IMR-90 (cell line): ENCODE measurements around the gene KLF11. TPM values are rescaled to one million over a fixed set of nuclear protein-coding genes. Genes with fewer than 3 reads are reported as not detected.

ENCODE experiments used
- ATAC-seq: fragments of 200-7000 bp; cut with Tn5 transposase; 2 replicates; pipeline ENCODE4 v1.9.1; 2020; ENCODE audit warnings: low read depth, mild to moderate bottlenecking, moderate library complexity
- BruUV-seq: library from RNA; stranded (reverse); fragments of 400-500 nt; replicated peaks from 2 replicates; lab custom pipeline; 2021; lab: Mats Ljungman, UMichigan
- CTCF ChIA-PET: fragments of 300-600 bp; formaldehyde crosslinking; extraction: SDS; loops from one replicate; lab custom pipeline; 2021; ENCODE audit warnings: antibody characterized with exemption; lab: Yijun Ruan, JAX
- POLR2A ChIA-PET: fragments of 300-600 bp; sonication (Branson Sonifier 250); formaldehyde crosslinking; loops from one replicate; lab custom pipeline; 2022; ENCODE audit warnings: antibody characterized with exemption; ENCODE audit not compliant: unreplicated experiment; lab: Charles Lee
- DNase-seq: peaks from one replicate; pipeline ENCODE4 v3.0.0; 2013
- H2AFZ ChIP-seq: replicated peaks from 2 replicates; pipeline ENCODE3; 2013; ENCODE audit warnings: low read length, mild to moderate bottlenecking; ENCODE audit not compliant: poor library complexity
- H2AK5ac ChIP-seq: 2 replicates; pipeline ENCODE4 v1.6.1; 2013; ENCODE audit warnings: low read depth, low read length, inconsistent platforms
- H2AK9ac ChIP-seq: replicated peaks from 2 replicates; pipeline ENCODE3; 2013; ENCODE audit warnings: mild to moderate bottlenecking, low read depth, low read length, moderate library complexity; ENCODE audit not compliant: poor library complexity
- H2BK120ac ChIP-seq: 2 replicates; pipeline ENCODE4 v1.6.1; 2013; ENCODE audit warnings: low read depth, low read length, inconsistent platforms
- H2BK15ac ChIP-seq: 3 replicates; pipeline ENCODE4 v1.6.1; 2013; ENCODE audit warnings: low read depth, low read length, inconsistent platforms
- H2BK20ac ChIP-seq: 2 replicates; pipeline ENCODE4 v1.6.1; 2013; ENCODE audit warnings: low read depth, mild to moderate bottlenecking, inconsistent platforms, low read length, moderate library complexity
- H2BK5ac ChIP-seq: 2 replicates; pipeline ENCODE4 v1.6.1; 2013; ENCODE audit warnings: mild to moderate bottlenecking, low read depth, low read length, inconsistent platforms; ENCODE audit not compliant: poor library complexity, severe bottlenecking
- H3K14ac ChIP-seq: replicated peaks from 2 replicates; pipeline ENCODE4 v1.6.1; 2013; ENCODE audit warnings: low read depth, low read length, inconsistent platforms
- H3K18ac ChIP-seq: 2 replicates; pipeline ENCODE4 v1.6.1; 2013; ENCODE audit warnings: low read depth, low read length, control low read depth
- H3K23ac ChIP-seq: 2 replicates; pipeline ENCODE4 v1.6.1; 2013; ENCODE audit warnings: low read depth, low read length, inconsistent platforms
- H3K27ac ChIP-seq: 2 replicates; pipeline ENCODE4 v1.5.1; 2013; ENCODE audit warnings: mild to moderate bottlenecking, control low read depth, low read length; ENCODE audit not compliant: insufficient read depth
- H3K27me3 ChIP-seq: 2 replicates; pipeline ENCODE4 v1.6.1; 2013; ENCODE audit warnings: low read length; ENCODE audit not compliant: control insufficient read depth, insufficient read depth
- H3K36me3 ChIP-seq: 2 replicates; pipeline ENCODE4 v1.6.1; 2013; ENCODE audit warnings: low read length, mixed read lengths; ENCODE audit not compliant: control insufficient read depth, insufficient read depth
- H3K4ac ChIP-seq: 2 replicates; pipeline ENCODE4 v1.6.1; 2013; ENCODE audit warnings: low read depth, low read length, inconsistent platforms
- H3K4me1 ChIP-seq: 2 replicates; pipeline ENCODE4 v1.6.1; 2013; ENCODE audit warnings: low read length, mixed read lengths; ENCODE audit not compliant: control insufficient read depth, insufficient read depth
- H3K4me2 ChIP-seq: 2 replicates; pipeline ENCODE4 v1.6.1; 2013; ENCODE audit warnings: low read depth, mild to moderate bottlenecking, control low read depth, low read length, moderate library complexity
- H3K4me3 ChIP-seq: 2 replicates; pipeline ENCODE4 v1.5.1; 2013; ENCODE audit warnings: low read depth, mild to moderate bottlenecking, control low read depth, low read length, moderate library complexity; ENCODE audit not compliant: insufficient read depth
- H3K56ac ChIP-seq: 2 replicates; pipeline ENCODE4 v1.6.1; 2013; ENCODE audit warnings: low read length, inconsistent platforms; ENCODE audit not compliant: insufficient read depth; ENCODE audit errors: extremely low read depth
- H3K79me1 ChIP-seq, 2 experiments: 2 replicates each; pipeline ENCODE4 v1.6.1; 2013; ENCODE audit warnings: low read length in 2 of 2, inconsistent platforms in 1 of 2, low read depth in 1 of 2
- H3K9ac ChIP-seq: 2 replicates; pipeline ENCODE4 v1.6.1; 2013; ENCODE audit warnings: low read depth, low read length, control low read depth
- H3K9me1 ChIP-seq: 2 replicates; pipeline ENCODE4 v1.6.1; 2013; ENCODE audit warnings: low read length, inconsistent platforms; ENCODE audit not compliant: insufficient read depth
- H3K9me3 ChIP-seq: 2 replicates; pipeline ENCODE4 v1.6.1; 2013; ENCODE audit warnings: low read length; ENCODE audit not compliant: control insufficient read depth, insufficient read depth
- H4K20me1 ChIP-seq: 2 replicates; pipeline ENCODE4 v1.6.1; 2013; ENCODE audit warnings: low read length, inconsistent platforms; ENCODE audit not compliant: insufficient read depth
- H4K5ac ChIP-seq: 2 replicates; pipeline ENCODE4 v1.6.1; 2013; ENCODE audit warnings: mild to moderate bottlenecking, low read depth, low read length, control low read depth
- H4K8ac ChIP-seq, 2 experiments: 2 replicates each; pipeline ENCODE4 v1.6.1; 2013; ENCODE audit warnings: low read depth in 2 of 2, low read length in 2 of 2, control low read depth in 1 of 2, inconsistent platforms in 1 of 2
- H4K91ac ChIP-seq: 2 replicates; pipeline ENCODE4 v1.6.1; 2013; ENCODE audit warnings: low read depth, low read length, inconsistent platforms; ENCODE audit not compliant: insufficient read depth
- BHLHE40 ChIP-seq: fragments of 150-350 bp; IDR thresholded peaks from 2 replicates; pipeline ENCODE4 v1.6.1; 2016; ENCODE audit warnings: mild to moderate bottlenecking, low read depth, low read length
- MAZ ChIP-seq: IDR thresholded peaks from 2 replicates; pipeline ENCODE4 v1.6.1; 2012; ENCODE audit warnings: low read depth, mild to moderate bottlenecking, low read length, improper control_type of control experiment, moderate library complexity, borderline replicate concordance
- RAD21 ChIP-seq: IDR thresholded peaks from 2 replicates; pipeline ENCODE4 v1.6.1; 2012; ENCODE audit warnings: low read length, improper control_type of control experiment
- WGBS, 2 experiments: methylation state at CpG; one replicate each; pipeline versions ENCODE4 v1.1.5 to v1.1.7; 2013; ENCODE audit warnings: missing lambda C conversion rate in 2 of 2; ENCODE audit not compliant: insufficient read length in 1 of 2; ENCODE audit errors: extremely low coverage in 2 of 2; 5-methylcytosine and 5-hydroxymethylcytosine counted together
- dilution Hi-C: fragments of 300-500 bp; cut with HindIII; formaldehyde crosslinking; loops from one replicate; pipeline ENCODE4 v1.14.3; 2018; ENCODE audit warnings: low sequenced_read_pairs; ENCODE audit not compliant: unreplicated experiment
- in situ Hi-C: fragments of 300-500 bp; cut with MboI; formaldehyde crosslinking; loops from 3 replicates; pipeline ENCODE4 v1.14.3; 2019; ENCODE audit warnings: low sequenced_read_pairs, inconsistent platforms, mixed read lengths
- intact Hi-C: fragments of 100-400 bp; cut with micrococcal nuclease; formaldehyde crosslinking; loops from 2 replicates; pipeline ENCODE4 v1.10.0; 2022
- polyA plus RNA-seq, 3 experiments: library from polyadenylated mRNA; depleted of rRNA; stranded (reverse); fragments of >200 nt; gene quantifications; 2 replicates each; pipeline ENCODE4 v1.2.3, GENCODE V29; 2012; ENCODE audit warnings: low replicate concordance in 1 of 3
- total RNA-seq: library from RNA; depleted of rRNA; stranded (reverse); fragments of >200 nt; gene quantifications from 2 replicates; pipeline ENCODE4 v1.2.3, GENCODE V29; 2012

Gene KLF11
- total and polyA plus RNA-seq, 2 of the 4 experiments (the other 2 are of a cell fraction): 2.0 to 2.4 TPM

- intact Hi-C loops: loop anchor here (2.0 to 10.0 kb wide), 3 partner anchors 59 to 157 kb away; no protein-coding TSS in a partner anchor
- Histone ChIP-seq H2BK15ac (no peak overlapping the region), H4K5ac (no peak overlapping the region), H2BK120ac (no peak overlapping the region), H3K36me3 (peaks cover 11% of the 10 kb centered on the region), H3K18ac (no peak overlapping the region), H3K4ac (no peak overlapping the region), H2AK5ac (no peak overlapping the region), H3K4me2 (peak overlapping the region; percentile 9; the same call in 1 of the 2 replicates), H2BK5ac (no peak overlapping the region), H3K79me1 (peaks cover 0 to 6% of the 10 kb centered on the region in 2 experiments; a peak in 2 of 4 replicates), H4K8ac (0 out of 4 replicates have a peak overlapping the region, but pooled peaks of 1 of the 2 experiments have one; percentile 1), H3K14ac (no peak overlapping the region), H3K27me3 (no peaks in the 10 kb centered on the region), H2BK20ac (no peak overlapping the region), H4K20me1 (peaks cover 6% of the 10 kb centered on the region; the same call in 1 of the 2 replicates), H3K23ac (no peak overlapping the region), H3K4me1 (peaks cover 1% of the 10 kb centered on the region; the same call in 1 of the 2 replicates), H3K9ac (no peak overlapping the region), H3K27ac (no peak overlapping the region; the same call in 1 of the 2 replicates), H2AFZ (peak overlapping the region; percentile 94), H3K4me3 (peak overlapping the region; percentile 62), H2AK9ac (no peak overlapping the region), H3K9me3 (no peaks in the 10 kb centered on the region), H4K91ac (peak overlapping the region; percentile 56; the same call in 1 of the 2 replicates), H3K56ac (no peak overlapping the region), H3K9me1 (no peaks in the 10 kb centered on the region)
- no TSS peak for BruUV-seq
- WGBS, 2 experiments: 12% methylated on average over 13 of the region's 90 CpGs; no CpG with 5 or more reads in 1 of the 2 experiments
- ChIA-PET POLR2A (no interaction called here), CTCF (interaction anchor here (1.2 kb wide), 1 partner anchor 60 kb away, joined by 3 read pairs; no protein-coding TSS in a partner anchor)
- ATAC-seq (peak; percentile 58), DNase-seq (peak; percentile 86)
- dilution Hi-C loops: no loop called here
- in situ Hi-C loops: loop anchor here (10.0 kb wide), 1 partner anchor 479 kb away; no protein-coding TSS in a partner anchor
- TF ChIP-seq MAZ (peak; percentile 66; the same call in 1 of the 2 replicates), RAD21 (no peak), BHLHE40 (0 out of 2 replicates have a peak, but pooled peaks have one; percentile 25)
Measured at GRCh38 chr2:10043906-10044601, 704 bp downstream of the KLF11 start.
